T-helper 17 cell (primary cell): ENCODE measurements around the gene NBEAL1. TPM values are rescaled to one million over a fixed set of nuclear protein-coding genes. Genes with fewer than 3 reads are reported as not detected.
"Not testable (repeated sequence)": the region's sequence is repeated elsewhere in the genome, so short reads cannot be mapped to it uniquely, and the experiment has no call there.

Source experiments
- ATAC-seq: fragments of 150-1000 bp; cut with Tn5 transposase; 2 replicates; pipeline ENCODE4 v1.10.0; 2021; ENCODE audit warnings: mild to moderate bottlenecking, moderate library complexity
- DNase-seq, 3 donors: peaks; one replicate each; pipeline versions ENCODE4 v3.0.0 to v3.0.0-alpha.2; 2020 to 2021
- H3K9me3 ChIP-seq: one replicate; pipeline ENCODE4 v1.7.0; 2013; ENCODE audit warnings: low read length, mild to moderate bottlenecking; ENCODE audit not compliant: control insufficient read depth, poor library complexity, severe bottlenecking
- H3K27ac Mint-ChIP-seq: one replicate; pipeline ENCODE4 v1.8.0; 2022; ENCODE audit warnings: mild to moderate bottlenecking, moderate library complexity, mixed read lengths
- H3K27me3 Mint-ChIP-seq: one replicate; pipeline ENCODE4 v1.8.0; 2022; ENCODE audit warnings: mixed read lengths
- H3K36me3 Mint-ChIP-seq: one replicate; pipeline ENCODE4 v1.8.0; 2022; ENCODE audit warnings: low read depth, mixed read lengths
- H3K4me1 Mint-ChIP-seq: one replicate; pipeline ENCODE4 v1.8.0; 2022; ENCODE audit warnings: mild to moderate bottlenecking, mixed read lengths
- H3K4me3 Mint-ChIP-seq: one replicate; pipeline ENCODE4 v1.8.0; 2022; ENCODE audit warnings: mild to moderate bottlenecking, moderate library complexity, mixed read lengths
- total RNA-seq, 4 donors: library from RNA in 2 of 4; stranded (reverse) in 2 of 4; gene quantifications; one replicate each; pipeline ENCODE4 v1.2.3 and lab custom pipeline; 2022 to 2026

NBEAL1 gene
- total RNA-seq, 2 donors from 2014 or later: 7.7 to 11.5 TPM

GRCh38 chr2:203052539-203052938 is 37.9 kb downstream of the NBEAL1 start:
- ATAC-seq: no peak
- no peaks in the 10 kb centered on the region for H3K27me3 Mint-ChIP-seq

GRCh38 chr2:203059567-203060240 is 45.0 kb downstream of the NBEAL1 start:
- DNase-seq (no peak), ATAC-seq (no peak)
- H3K4me3 Mint-ChIP-seq: no peak overlapping the region
- H3K4me1 Mint-ChIP-seq: peaks cover under 1% of the 10 kb centered on the region
- peaks cover 3% of the 10 kb centered on the region for H3K36me3 Mint-ChIP-seq
- no peaks in the 10 kb centered on the region for H3K27me3 Mint-ChIP-seq
- H3K27ac Mint-ChIP-seq: no peak overlapping the region
- no peaks in the 10 kb centered on the region for H3K9me3 ChIP-seq

More at GRCh38 chr2:203052539-203052938, 37.9 kb downstream of the NBEAL1 start:
- no peaks in the 10 kb centered on the region for H3K9me3 ChIP-seq
- Mint-ChIP-seq H3K36me3 (peaks cover 2% of the 10 kb centered on the region), H3K27ac (no peak overlapping the region), H3K4me3 (no peak overlapping the region), H3K4me1 (peaks cover 4% of the 10 kb centered on the region)
- DNase-seq: no peak

- ATAC-seq (no peak), DNase-seq (no peak)
- Mint-ChIP-seq H3K27me3 (no peaks in the 10 kb centered on the region), H3K36me3 (peaks cover 3% of the 10 kb centered on the region), H3K27ac (no peak overlapping the region), H3K4me1 (no peaks in the 10 kb centered on the region), H3K4me3 (no peak overlapping the region)
- no peaks in the 10 kb centered on the region for H3K9me3 ChIP-seq
These were observed 46.7 kb downstream of the NBEAL1 start for GRCh38 chr2:203061346-203061745.

- ATAC-seq: no peak
- no peak for DNase-seq
- Mint-ChIP-seq H3K4me3 (no peak overlapping the region), H3K27me3 (no peaks in the 10 kb centered on the region), H3K27ac (no peak overlapping the region), H3K36me3 (peaks cover 3% of the 10 kb centered on the region), H3K4me1 (no peaks in the 10 kb centered on the region)
- no peaks in the 10 kb centered on the region for H3K9me3 ChIP-seq
These were observed 47.5 kb downstream of the NBEAL1 start for GRCh38 chr2:203062126-203062525.

GRCh38 chr2:203066519-203067091 is 51.9 kb downstream of the NBEAL1 start:
- H3K9me3 ChIP-seq, H3K27me3 Mint-ChIP-seq, H3K36me3 Mint-ChIP-seq, H3K4me3 Mint-ChIP-seq, DNase-seq, ATAC-seq, H3K4me1 Mint-ChIP-seq, H3K27ac Mint-ChIP-seq: not testable (repeated sequence)

- peaks cover 14% of the 10 kb centered on the region for H3K36me3 Mint-ChIP-seq
- no peaks in the 10 kb centered on the region for H3K27me3 Mint-ChIP-seq
- no peak overlapping the region for H3K27ac Mint-ChIP-seq
- H3K9me3 ChIP-seq: no peaks in the 10 kb centered on the region
- peaks cover 4% of the 10 kb centered on the region for H3K4me1 Mint-ChIP-seq
- DNase-seq: no peak
- no peak overlapping the region for H3K4me3 Mint-ChIP-seq
- ATAC-seq: no peak
These were observed 56.0 kb downstream of the NBEAL1 start for GRCh38 chr2:203070701-203071100.

- no peak for ATAC-seq
- Mint-ChIP-seq H3K36me3 (peaks cover 14% of the 10 kb centered on the region), H3K4me1 (peaks cover 4% of the 10 kb centered on the region), H3K27ac (no peak overlapping the region), H3K4me3 (no peak overlapping the region), H3K27me3 (no peaks in the 10 kb centered on the region)
- DNase-seq: no peak
- no peaks in the 10 kb centered on the region for H3K9me3 ChIP-seq
These were observed 56.5 kb downstream of the NBEAL1 start for GRCh38 chr2:203071148-203071547.

GRCh38 chr2:203072371-203072770 is 57.7 kb downstream of the NBEAL1 start:
- Mint-ChIP-seq H3K4me1 (peaks cover 4% of the 10 kb centered on the region), H3K27ac (no peak overlapping the region), H3K27me3 (no peaks in the 10 kb centered on the region), H3K4me3 (no peak overlapping the region), H3K36me3 (peaks cover 14% of the 10 kb centered on the region)
- H3K9me3 ChIP-seq: no peaks in the 10 kb centered on the region
- no peak for ATAC-seq
- DNase-seq: no peak

- H3K4me1 Mint-ChIP-seq: peaks cover 6% of the 10 kb centered on the region
- ATAC-seq: no peak
- no peak for DNase-seq
- H3K9me3 ChIP-seq: no peaks in the 10 kb centered on the region
- H3K27ac Mint-ChIP-seq: no peak overlapping the region
- H3K4me3 Mint-ChIP-seq: no peak overlapping the region
- H3K36me3 Mint-ChIP-seq: peaks cover 9% of the 10 kb centered on the region
- H3K27me3 Mint-ChIP-seq: no peaks in the 10 kb centered on the region
These were observed 62.8 kb downstream of the NBEAL1 start for GRCh38 chr2:203077451-203077850.

- no peaks in the 10 kb centered on the region for H3K27me3 Mint-ChIP-seq
- peaks cover 2% of the 10 kb centered on the region for H3K36me3 Mint-ChIP-seq
- no peak overlapping the region for H3K27ac Mint-ChIP-seq
- H3K4me3 Mint-ChIP-seq: no peak overlapping the region
- ATAC-seq (no peak), DNase-seq (no peak)
- H3K4me1 Mint-ChIP-seq: peaks cover 5% of the 10 kb centered on the region
- H3K9me3 ChIP-seq: no peaks in the 10 kb centered on the region
These were observed 65.9 kb downstream of the NBEAL1 start for GRCh38 chr2:203080447-203081045.

- DNase-seq (no peak), ATAC-seq (no peak)
- H3K36me3 Mint-ChIP-seq: peaks cover 4% of the 10 kb centered on the region
- H3K9me3 ChIP-seq: no peaks in the 10 kb centered on the region
- H3K4me1 Mint-ChIP-seq: peaks cover 4% of the 10 kb centered on the region
- H3K4me3 Mint-ChIP-seq: no peak overlapping the region
- no peak overlapping the region for H3K27ac Mint-ChIP-seq
- no peaks in the 10 kb centered on the region for H3K27me3 Mint-ChIP-seq
These were observed 68.7 kb downstream of the NBEAL1 start for GRCh38 chr2:203083328-203083727.

- not testable (repeated sequence) for H3K4me1 Mint-ChIP-seq, ATAC-seq, H3K9me3 ChIP-seq, H3K27me3 Mint-ChIP-seq, H3K36me3 Mint-ChIP-seq, DNase-seq, H3K4me3 Mint-ChIP-seq, H3K27ac Mint-ChIP-seq
These were observed 71.7 kb downstream of the NBEAL1 start for GRCh38 chr2:203086381-203086780.

- ATAC-seq, H3K4me1 Mint-ChIP-seq, DNase-seq, H3K4me3 Mint-ChIP-seq, H3K9me3 ChIP-seq, H3K36me3 Mint-ChIP-seq, H3K27ac Mint-ChIP-seq, H3K27me3 Mint-ChIP-seq: not testable (repeated sequence)
These were observed 76.0 kb downstream of the NBEAL1 start for GRCh38 chr2:203090721-203091120.

- Mint-ChIP-seq H3K4me1 (no peaks in the 10 kb centered on the region), H3K27me3 (no peaks in the 10 kb centered on the region), H3K36me3 (peaks cover 5% of the 10 kb centered on the region), H3K4me3 (no peak overlapping the region), H3K27ac (no peak overlapping the region)
- no peaks in the 10 kb centered on the region for H3K9me3 ChIP-seq
- no peak for DNase-seq
- no peak for ATAC-seq
These were observed 83.1 kb downstream of the NBEAL1 start for GRCh38 chr2:203097735-203098134.
